Suppressor macrophage (primary cell): Measurements from ENCODE around the gene MRPS24.
A peak's percentile ranks its signal among the peaks of the same experiment; 100 is the strongest.
"Not testable (repeated sequence)": the region's sequence is repeated elsewhere in the genome, so short reads cannot be mapped to it uniquely, and the experiment has no call there.

ENCODE experiments used
- DNase-seq, 4 experiments: peaks; one replicate each; pipeline ENCODE4 v3.0.0-alpha.2; 2020 to 2022
- total RNA-seq, 17 experiments: gene quantifications; one replicate each; lab custom pipeline; 2026; ENCODE audit warnings: mixed read lengths in 6 of 17, inconsistent platforms in 3 of 17; lab: John Stamatoyannopoulos, UW

The MRPS24 gene
- total RNA-seq, result 0.08 to 11.5 (median 0.88) reads per million in 17 experiments

- peak; percentile 94 to 98 (median 97) for DNase-seq
Measured at GRCh38 chr7:43869006-43869866, at the start of gene MRPS24. TSS of gene MRPS24 (minus strand) at chr7:43869517. CDS start at chr7:43869495, 22 bp downstream.

- DNase-seq, result no peak
Measured at GRCh38 chr7:43915907-43916306, 46.6 kb upstream of the MRPS24 start.

- no peak for DNase-seq
Measured at GRCh38 chr7:43914795-43915194, 45.5 kb upstream of the MRPS24 start.

DNA sequence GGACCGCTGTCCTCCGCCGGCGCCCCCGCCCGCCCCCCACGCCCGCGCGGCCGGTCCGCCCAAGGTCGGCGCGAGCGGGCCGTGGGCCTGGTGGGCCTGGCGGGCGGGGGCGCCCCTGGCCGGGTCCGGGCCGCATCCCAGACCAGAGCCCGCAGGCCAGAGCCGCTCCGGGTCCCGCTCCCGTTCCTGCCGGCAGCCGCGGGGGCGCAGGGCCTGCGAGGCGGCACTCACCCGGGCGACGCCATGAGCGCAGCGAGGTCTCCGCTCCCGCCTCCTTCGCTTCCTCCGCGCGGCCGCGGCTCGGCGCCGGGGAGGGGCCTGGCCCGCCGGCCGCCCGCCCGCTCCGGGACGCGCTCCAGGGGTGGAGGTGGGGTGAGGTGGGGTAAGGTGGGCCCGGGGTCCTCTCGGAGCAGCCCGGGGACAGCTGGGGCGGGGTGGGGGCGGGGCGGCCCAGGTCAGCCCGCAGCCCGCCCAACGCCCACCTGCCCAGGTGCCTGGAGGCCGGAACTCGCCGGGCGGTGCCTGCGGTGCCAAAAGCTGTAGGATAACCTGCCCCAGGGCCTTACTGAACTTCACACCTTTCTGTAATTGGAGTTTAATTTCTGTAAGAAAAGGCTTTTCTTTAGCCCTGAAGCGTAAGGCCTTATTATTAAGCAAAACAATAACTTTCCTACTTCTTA is 37.2 kb upstream of the MRPS24 start, which contains the start of gene URGCP:
TSS of gene URGCP (minus strand) at position 266 of the 680 bp plus-strand sequence. CDS start at position 245, 21 bp downstream.
- DNase-seq, result peak; percentile 52 to 84 (median 70)

DNA sequence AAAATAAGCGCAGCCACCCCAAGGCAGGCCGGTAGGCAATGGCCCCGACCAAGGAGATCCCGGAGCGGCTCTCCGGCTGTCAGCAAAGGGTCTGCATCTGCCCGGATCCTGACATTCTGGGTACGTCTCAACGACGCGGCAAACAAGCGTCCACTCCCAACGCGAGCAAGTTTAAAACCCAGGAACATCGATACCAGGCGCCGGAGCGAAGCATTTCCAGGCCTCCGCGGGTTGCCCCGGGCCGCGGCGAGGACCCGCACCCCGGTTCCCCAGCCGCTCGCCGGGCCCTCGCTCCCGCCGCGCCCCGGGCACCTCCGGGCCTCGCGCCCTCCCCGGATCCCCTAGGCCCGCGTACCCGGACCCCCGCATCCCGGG is 36.6 kb upstream of the MRPS24 start:
- peak; percentile 17 to 63 (median 44) for DNase-seq

DNA sequence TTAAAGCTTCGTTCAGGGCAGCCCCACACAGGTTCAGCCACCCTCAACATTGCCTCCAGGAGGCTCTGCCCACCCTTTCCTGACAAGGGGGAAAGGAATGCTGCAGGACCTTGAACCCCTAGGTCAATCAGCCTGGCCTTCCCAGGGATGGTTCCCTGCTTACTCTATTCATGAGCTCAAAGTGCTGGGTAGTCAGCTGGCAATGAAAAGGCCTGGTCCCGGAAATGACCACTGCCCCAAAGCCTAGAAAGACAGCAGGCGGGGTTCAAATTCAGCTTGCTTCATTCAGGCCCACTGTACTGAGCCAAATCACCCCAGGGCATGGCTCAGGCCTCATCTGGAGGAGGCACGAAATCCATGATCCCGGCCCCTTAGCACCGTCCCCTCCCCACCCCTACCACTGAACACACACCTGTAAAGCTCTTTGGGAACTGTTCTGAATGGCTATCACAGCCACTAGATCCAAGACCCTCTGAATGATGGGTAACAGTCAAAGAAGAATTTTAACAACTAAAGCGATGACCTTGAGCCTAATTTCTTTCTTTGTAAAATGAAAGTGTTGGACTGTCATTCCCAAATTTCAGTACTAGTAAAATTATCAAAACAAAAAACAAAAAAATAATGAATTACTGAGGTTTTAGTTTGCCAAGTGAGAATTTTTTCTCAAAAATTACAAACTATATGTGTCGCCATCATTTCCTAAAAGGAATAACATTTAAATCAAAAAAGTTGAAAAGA is 36.1 kb upstream of the MRPS24 start:
- no peak for DNase-seq

GRCh38 chr7:43904533-43905208 is 35.4 kb upstream of the MRPS24 start:
- no peak for DNase-seq

DNA sequence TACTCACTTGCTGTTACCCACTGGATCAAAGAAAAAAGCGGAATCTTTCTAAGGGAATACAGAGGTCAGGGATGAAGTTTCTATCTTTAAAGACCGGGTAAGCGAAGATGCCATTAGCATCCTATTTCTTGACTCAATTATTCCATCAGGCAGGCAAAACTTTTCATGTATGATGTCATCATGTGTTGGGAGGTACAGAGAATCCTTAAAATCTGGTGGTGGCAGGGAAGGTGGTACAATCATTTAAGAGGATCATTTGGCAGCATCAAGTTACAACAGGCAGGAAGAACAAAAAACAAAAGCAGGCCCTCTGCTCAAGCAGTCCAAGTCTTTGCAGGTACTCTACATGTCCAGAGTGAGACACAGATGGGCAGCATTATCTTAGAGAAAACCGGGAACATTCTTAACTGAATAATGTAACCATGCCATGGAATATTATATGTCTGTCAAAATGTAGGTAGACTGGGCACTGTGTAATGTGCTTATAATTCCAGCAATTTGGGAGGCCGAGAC is 33.3 kb upstream of the MRPS24 start:
- no peak for DNase-seq

DNA sequence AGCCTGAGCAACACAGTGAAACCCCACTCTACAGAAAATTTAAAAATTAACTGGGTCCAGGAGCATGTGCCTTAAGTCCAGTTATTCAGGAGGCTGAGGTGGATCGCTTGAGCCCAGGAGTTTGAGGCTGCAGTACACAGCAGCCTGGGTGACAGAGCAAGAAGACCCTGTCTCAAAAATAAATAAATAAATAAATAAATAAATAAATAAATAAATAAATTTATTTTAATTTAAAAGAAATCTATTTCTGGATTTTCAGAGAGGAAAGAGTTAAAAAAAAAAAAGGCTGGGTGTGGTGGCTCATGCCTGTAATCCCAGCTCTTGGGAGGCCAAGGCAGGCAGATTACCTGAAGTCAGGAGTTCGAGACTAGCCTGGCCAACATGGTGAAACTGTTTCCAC is 29.3 kb upstream of the MRPS24 start:
- DNase-seq, result not testable (repeated sequence)

- no peak for DNase-seq
Measured at GRCh38 chr7:43895847-43896415, 26.6 kb upstream of the MRPS24 start.

DNA sequence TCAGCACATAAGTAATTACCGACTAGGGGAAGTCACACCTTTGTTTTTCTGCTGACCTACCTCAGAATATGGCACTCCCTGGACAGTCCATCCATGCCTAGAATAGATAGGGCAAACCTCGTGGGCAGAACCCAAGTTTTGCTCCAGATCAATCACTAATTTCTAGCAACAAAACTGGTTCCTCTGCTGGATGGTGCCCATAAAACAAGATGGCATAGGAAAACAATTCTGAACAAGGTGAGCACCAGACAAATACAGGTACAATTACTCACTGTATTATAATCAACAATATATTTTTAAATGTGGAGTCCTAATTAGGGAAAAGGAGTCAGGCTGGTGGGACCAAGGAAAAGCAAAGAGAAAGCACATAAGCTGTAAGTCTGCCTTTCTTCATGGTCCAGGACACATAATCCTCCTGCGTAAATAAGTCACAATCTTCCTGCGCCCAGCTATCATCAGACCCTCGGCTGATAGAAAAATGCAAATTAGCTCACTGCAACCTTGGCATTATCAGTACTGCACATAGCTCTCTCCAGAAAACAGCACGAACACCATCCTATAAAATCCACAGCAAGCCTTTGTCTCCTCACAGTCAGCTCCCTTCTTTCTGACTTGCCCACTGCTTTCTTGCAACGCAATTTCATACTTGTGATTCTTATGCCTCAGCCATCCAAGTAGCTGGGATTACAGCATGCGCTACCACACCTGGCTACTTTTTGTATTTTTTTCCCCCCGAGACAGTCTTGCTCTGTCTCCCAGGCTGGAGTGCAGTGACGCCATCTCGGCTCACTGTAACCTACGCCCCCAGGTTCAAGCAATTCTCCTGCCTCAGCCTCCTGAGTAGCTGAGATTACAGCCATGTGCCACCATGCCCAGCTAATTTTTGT is 22.0 kb upstream of the MRPS24 start:
- DNase-seq, result no peak

- no peak for DNase-seq
Measured at GRCh38 chr7:43890468-43890867, 21.2 kb upstream of the MRPS24 start.

DNA sequence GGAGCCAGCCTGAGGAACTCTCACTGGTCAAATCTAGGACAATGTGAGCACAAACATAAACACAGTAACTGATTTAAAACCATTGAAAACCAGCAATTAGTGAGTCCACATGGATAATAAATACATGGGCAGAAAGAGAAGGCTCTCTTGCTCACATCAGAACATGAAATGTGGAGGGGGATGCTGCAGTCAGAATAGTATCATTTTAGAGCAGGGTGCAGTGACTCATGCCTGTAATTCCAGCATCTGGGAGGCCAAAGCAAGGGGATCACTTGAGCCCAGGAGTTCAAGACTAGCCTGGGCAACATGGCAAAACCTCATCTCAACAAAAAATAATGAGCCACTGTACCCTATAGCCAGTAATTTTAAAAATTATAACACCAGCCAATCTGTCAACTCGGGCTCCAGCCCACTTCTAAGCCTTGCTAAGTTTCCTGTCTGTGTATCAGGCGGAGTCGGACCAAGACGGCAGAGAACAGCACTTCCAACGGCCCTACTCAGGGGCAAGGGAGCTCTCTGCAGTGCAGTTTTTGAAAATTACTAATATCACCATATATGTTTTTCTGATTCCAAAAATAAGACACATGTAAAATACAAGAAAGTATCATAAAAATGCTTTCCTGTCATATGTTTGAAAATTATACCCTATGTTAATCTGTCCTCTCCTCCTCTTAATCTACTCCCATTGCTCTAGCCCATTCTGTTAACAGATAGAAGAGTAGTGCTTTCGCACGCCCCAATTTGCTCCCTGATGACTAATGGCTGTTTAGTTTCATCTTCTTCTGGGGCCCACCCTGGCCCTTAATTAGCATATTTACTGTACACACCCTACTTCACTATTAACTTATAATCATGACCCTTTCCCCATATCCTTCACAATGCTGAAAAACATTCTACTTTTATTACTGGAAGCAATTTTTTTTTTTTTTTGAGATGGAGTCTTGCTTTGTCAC is 20.0 kb upstream of the MRPS24 start:
- DNase-seq, result no peak

DNA sequence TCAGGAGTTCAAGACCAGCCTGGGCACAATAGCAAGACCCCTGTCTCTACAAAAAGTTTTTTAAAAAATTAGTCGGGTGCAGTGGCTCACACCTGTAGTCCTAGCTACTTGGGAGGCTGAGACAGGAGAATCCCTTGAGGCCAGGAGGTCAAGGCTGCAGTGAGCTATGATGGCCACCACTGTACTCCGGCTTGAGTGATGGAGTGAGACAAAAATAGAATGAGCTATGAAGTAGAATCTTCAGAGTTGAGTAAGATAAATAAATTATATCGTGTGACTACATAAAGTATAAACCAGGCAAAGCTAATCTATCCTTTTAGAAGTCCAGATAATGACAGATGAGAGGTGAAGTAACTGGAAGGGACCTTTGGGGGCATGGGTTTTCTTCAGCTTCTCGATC is 15.3 kb upstream of the MRPS24 start:
- no peak for DNase-seq

- no peak for DNase-seq
Measured at GRCh38 chr7:43884209-43884608, 14.9 kb upstream of the MRPS24 start.

- DNase-seq, result no peak
Measured at GRCh38 chr7:43880596-43880995, 11.3 kb upstream of the MRPS24 start.

DNA sequence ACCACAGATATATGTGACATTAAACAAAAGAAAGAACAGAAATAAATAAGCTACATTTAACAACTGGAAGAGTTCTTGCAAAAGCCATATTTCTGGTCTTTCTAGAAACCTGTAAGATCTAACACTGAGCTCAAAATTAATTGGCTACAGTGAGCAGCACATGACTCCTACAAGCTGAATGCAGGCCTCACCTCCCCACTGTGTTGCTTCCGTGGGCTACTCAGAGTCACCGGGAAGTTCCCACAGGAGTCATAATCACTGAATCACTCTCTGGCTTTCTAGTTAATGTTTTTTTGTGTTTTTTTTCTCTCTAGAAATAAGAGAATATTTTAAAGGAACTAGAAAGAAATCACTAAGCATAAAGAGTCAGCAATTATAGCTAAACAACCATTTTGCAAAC is 10.2 kb upstream of the MRPS24 start:
- peak in 1 of 4 experiments; percentile 15 for DNase-seq

- no peak for DNase-seq
Measured at GRCh38 chr7:43878867-43879266, 9.6 kb upstream of the MRPS24 start.
